Stimulated activated CD4-positive, alpha-beta T cell treated with anti-CD3 and anti-CD28 coated beads, TNF-alpha, amount 100 ng/mL, for 24 hours (primary cell): ENCODE measurements around the gene KCNV2.

Experiments
- DNase-seq, 3 experiments: peaks; one replicate each; pipeline ENCODE4 v3.0.0-alpha.2; 2020; ENCODE audit warnings: low read depth in 3 of 3

KCNV2 gene

GRCh38 chr9:2720179-2720654 is 2.9 kb downstream of the KCNV2 start:
- DNase-seq: no peak

GRCh38 chr9:2722715-2723114 is 5.4 kb downstream of the KCNV2 start:
- no peak for DNase-seq

- DNase-seq: no peak
Observed at GRCh38 chr9:2723376-2724065, 6.2 kb downstream of the KCNV2 start.

GRCh38 chr9:2725126-2725525 is 7.8 kb downstream of the KCNV2 start:
- DNase-seq: no peak

- no peak for DNase-seq
Observed at GRCh38 chr9:2725898-2726649, 8.8 kb downstream of the KCNV2 start.

GRCh38 chr9:2726650-2727340 is 9.5 kb downstream of the KCNV2 start:
- DNase-seq: no peak

- no peak for DNase-seq
Observed at GRCh38 chr9:2727374-2727773, 10.1 kb downstream of the KCNV2 start.

DNA sequence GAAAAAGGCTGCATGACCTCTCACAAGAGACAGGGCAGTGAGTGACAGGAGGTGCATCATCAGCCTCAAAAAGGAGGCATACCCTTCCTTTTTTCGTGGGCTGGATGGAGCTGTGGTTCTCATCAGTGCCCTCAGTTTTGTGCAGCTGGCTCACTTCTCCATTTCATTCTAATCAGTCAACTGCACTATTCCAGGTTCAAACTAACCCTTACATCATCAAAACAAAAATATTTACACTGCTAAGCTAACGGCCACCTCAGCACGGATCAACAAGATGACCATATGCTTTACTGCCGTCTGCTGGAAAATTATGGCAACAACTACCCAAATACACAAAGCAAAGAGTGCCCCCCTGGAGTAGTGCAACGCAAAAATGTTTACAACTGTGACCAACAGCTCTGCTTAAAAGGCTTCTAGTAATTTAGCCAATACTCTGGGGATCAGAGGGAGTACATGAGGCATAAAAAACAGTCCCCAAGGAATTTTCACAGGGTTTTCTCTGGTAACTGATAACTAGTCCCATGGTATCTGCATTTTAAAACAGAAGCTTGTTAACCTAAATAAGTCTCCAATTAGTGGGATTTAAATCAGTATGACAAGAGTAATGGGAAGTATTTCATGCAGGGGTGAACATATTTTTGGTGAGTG is 10.8 kb downstream of the KCNV2 start:
- no peak for DNase-seq

DNA sequence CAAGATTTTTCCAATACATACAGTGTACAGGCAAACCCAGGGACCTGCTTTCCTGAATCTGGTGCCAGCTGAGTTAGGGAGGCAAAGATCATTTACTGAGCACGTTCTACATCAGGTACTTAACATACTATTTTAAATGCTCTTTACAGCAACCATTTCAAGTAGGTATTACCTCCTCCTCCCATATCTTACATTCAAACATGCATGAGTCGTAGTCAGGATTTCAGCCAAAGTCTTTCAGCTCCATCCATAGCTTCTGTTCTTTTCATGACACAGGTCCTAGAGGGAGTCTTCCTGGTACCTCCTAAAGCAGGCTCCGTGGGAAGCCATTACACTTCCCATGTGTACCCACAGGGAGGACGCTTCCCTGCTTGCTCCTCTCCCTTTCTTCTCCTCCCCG is 11.7 kb downstream of the KCNV2 start:
- DNase-seq: no peak

GRCh38 chr9:2729721-2730120 is 12.4 kb downstream of the KCNV2 start:
- no peak for DNase-seq

DNA sequence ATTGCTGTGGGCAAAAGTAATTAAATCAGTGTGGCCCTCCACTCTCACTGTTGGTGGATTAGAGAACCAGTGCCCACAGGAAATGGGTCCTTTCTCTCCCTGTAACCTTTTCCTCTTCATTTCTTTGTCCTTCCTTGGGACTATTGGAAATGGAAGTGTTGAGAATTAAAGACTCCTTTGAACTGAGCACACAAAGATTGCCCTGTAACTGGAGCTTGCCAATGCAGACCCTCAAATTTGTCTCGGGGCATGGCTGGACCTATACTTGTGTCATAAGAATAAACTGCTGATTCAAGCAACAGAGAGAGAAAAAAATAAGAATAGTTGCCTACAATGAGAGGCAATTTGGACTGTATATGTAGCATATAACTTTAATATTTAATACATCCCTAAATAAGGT is 13.7 kb downstream of the KCNV2 start:
- DNase-seq: no peak

GRCh38 chr9:2732492-2732891 is 15.2 kb downstream of the KCNV2 start:
- DNase-seq: no peak

DNA sequence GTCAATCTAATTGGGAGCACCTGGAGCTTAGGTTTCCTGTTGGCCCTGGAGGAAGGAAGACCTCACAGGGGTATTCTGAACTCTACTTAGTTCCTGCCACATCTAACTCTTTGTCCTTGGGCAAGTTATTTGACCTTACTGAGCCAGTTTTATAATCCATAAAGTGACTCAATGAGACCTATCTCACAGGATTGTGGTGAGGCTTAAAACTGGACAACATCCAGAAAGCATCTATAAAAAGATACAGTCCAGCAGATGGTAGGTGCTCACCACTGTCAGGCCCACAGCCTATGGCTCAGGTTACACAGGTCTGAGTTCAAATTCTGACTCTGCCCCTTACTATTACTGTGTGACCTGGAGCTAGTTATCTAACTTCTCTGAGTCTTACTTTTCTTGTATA is 23.3 kb downstream of the KCNV2 start:
- DNase-seq: no peak

- DNase-seq: no peak
Observed at GRCh38 chr9:2741441-2742158, 24.3 kb downstream of the KCNV2 start.

- DNase-seq: no peak
Observed at GRCh38 chr9:2742214-2742613, 24.9 kb downstream of the KCNV2 start.

GRCh38 chr9:2743937-2744529 is 26.7 kb downstream of the KCNV2 start:
- no peak for DNase-seq

GRCh38 chr9:2745560-2746380 is 28.5 kb downstream of the KCNV2 start:
- DNase-seq: no peak

DNA sequence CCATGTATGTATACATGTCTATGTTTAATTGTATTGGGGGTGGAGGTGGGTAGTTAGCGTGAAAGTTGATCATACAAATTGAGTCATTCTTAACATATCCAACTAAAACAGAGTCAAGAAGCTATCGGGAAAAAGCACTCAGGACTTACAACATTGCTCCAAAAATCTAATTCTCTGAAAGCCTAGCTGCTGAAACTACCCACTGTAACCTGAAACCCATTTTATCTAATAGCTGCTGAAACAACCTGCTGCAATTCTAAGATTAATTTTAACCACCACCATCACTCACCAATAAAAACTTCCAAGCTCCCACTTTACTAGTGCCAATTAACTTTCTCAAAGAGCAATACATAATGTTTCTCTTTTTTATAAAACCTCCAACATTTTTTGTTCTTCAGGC is 32.2 kb downstream of the KCNV2 start:
- DNase-seq: no peak

- DNase-seq: no peak
Observed at GRCh38 chr9:2755285-2755684, 38.0 kb downstream of the KCNV2 start.

DNA sequence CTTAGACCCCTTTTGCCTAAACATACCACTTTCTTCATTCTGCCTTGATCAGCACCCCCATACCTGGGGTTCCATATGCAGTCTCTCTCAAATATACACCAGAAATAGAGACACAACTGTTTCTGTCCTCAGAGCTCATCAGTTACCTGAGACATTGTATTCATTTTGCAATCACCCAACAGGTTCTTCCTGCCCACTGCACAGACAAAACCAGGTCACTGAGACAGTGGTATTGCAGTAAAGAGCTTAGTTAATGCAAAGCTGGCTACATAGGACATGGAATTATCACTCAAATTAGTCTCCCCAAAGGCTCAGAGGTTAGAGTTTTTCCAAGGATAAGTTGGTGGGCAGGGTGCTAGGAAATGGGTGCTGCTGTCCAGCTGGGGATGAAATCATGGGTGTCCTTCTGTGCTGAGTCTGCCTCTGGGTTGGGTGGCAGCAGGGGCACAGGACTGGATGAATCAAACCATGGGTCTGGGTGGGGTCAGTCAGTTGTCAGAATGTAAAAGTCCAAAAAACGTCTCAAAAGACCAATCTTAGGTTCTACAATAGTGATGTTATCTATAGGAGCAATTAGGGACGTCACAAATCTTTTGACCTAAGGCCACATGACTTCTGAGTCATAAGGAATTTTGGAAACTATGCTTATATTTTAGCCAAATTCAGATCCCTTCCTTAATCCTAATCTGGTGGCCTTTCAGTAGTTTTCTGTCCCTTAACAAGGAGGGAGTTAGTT is 41.0 kb downstream of the KCNV2 start:
- DNase-seq: no peak
